DLD1 (cell line): Measurements from ENCODE around the gene LMOD1.
"Not testable (repeated sequence)": the region's sequence is repeated elsewhere in the genome, so short reads cannot be mapped to it uniquely, and the experiment has no call there.

ENCODE experiments used
- in situ Hi-C: cut with HindIII; loops from 2 replicates; pipeline ENCODE4 v1.10.0; 2017; ENCODE audit warnings: low sequenced_read_pairs

LMOD1 gene

GRCh38 chr1:201917362-201918033 is 28.9 kb downstream of the LMOD1 start:
- in situ Hi-C loops: no loop called here

- in situ Hi-C loops: no loop called here
These were observed 29.6 kb downstream of the LMOD1 start for GRCh38 chr1:201916649-201917249.

- in situ Hi-C loops: no loop called here
These were observed 31.7 kb downstream of the LMOD1 start for GRCh38 chr1:201914456-201915235.

GRCh38 chr1:201912832-201913231 is 33.5 kb downstream of the LMOD1 start:
- in situ Hi-C loops: no loop called here

- in situ Hi-C loops: no loop called here
These were observed 34.3 kb downstream of the LMOD1 start for GRCh38 chr1:201911826-201912571.

- in situ Hi-C loops: no loop called here
These were observed 38.7 kb downstream of the LMOD1 start for GRCh38 chr1:201907621-201908020.

GRCh38 chr1:201906336-201906735 is 40.0 kb downstream of the LMOD1 start:
- in situ Hi-C loops: no loop called here

GRCh38 chr1:201905234-201905890 is 41.0 kb downstream of the LMOD1 start:
- in situ Hi-C loops: no loop called here

- in situ Hi-C loops: no loop called here
These were observed 41.8 kb downstream of the LMOD1 start for GRCh38 chr1:201904579-201904978.

GRCh38 chr1:201903135-201903534 is 43.2 kb downstream of the LMOD1 start:
- in situ Hi-C loops: no loop called here

GRCh38 chr1:201902198-201902597 is 44.1 kb downstream of the LMOD1 start:
- in situ Hi-C loops: no loop called here

GRCh38 chr1:201901036-201901435 is 45.3 kb downstream of the LMOD1 start:
- in situ Hi-C loops: not testable (repeated sequence)

GRCh38 chr1:201900476-201900875 is 45.9 kb downstream of the LMOD1 start:
- in situ Hi-C loops: no loop called here

GRCh38 chr1:201899683-201900429 is 46.5 kb downstream of the LMOD1 start:
- in situ Hi-C loops: no loop called here

- in situ Hi-C loops: no loop called here
These were observed 47.4 kb downstream of the LMOD1 start for GRCh38 chr1:201898992-201899391.

- in situ Hi-C loops: no loop called here
These were observed 48.0 kb downstream of the LMOD1 start for GRCh38 chr1:201898240-201898894.

GRCh38 chr1:201896951-201897391 is 49.4 kb downstream of the LMOD1 start:
- in situ Hi-C loops: no loop called here

- in situ Hi-C loops: no loop called here
These were observed 50.2 kb downstream of the LMOD1 start for GRCh38 chr1:201895913-201896807.
